Measurements from ENCODE around the gene CREBBP. TPM values are rescaled to one million over a fixed set of nuclear protein-coding genes. Genes with fewer than 3 reads are reported as not detected.
A peak's percentile ranks its signal among the peaks of the same experiment; 100 is the strongest.

Gene CREBBP
- total RNA-seq, 2 donors from 2014 or later: 35.3 to 57.7 TPM

DNA sequence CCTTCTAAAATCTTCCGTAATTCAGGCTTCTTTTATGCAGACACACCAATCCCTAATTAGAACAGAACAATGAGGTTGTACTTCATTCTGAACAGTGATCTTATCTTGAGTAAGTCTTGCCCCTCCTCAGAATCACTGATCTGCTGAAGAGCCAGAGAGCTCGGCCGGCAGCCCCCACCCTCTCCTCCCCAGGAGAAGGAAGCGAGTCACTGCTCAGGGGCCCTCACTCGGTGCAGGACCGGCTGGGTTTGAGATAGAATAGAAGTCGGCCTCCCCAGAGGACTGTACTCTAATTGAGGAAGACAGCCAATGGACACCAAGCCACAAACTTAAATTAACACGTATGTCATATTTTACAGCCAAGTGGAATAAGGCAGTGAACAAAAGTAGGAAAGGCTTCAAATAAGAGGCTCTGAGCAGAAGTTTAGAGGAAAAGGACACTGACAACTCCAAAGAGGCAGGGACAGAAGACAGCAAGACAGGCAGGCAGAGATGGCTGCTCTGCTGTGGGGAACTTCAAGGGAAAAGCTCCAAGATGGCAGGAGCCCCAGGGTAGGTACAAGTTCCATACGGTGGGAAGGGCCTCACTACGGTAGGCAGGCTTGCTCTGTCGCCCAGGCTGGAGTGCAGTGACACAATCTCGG, 18.6 kb downstream of the CREBBP start:
- Histone ChIP-seq H3K36me3 (replicated peaks in 1 of 2; ENCODE audit: insufficient read depth in 1 of 2, low read depth in 2 of 2) (no peaks in the 10 kb centered on the region), H3K4me1 (peaks cover 69% of the 10 kb centered on the region), H3K27me3 (no peaks in the 10 kb centered on the region), H3K4me3 (no peak overlapping the region), H3K27ac (no peak overlapping the region), H3K9me3 (no peaks in the 10 kb centered on the region)
- no peak for TF ChIP-seq POLR2A (IDR thresholded peaks at IDR 0.05)
- WGBS, 2 donors: 65 to 69% methylated on average over 12 of the region's 12 CpGs
- DNase-seq: no peak
- intact Hi-C loops (cut with DNase I): no loop called here
- ATAC-seq: no peak

DNA sequence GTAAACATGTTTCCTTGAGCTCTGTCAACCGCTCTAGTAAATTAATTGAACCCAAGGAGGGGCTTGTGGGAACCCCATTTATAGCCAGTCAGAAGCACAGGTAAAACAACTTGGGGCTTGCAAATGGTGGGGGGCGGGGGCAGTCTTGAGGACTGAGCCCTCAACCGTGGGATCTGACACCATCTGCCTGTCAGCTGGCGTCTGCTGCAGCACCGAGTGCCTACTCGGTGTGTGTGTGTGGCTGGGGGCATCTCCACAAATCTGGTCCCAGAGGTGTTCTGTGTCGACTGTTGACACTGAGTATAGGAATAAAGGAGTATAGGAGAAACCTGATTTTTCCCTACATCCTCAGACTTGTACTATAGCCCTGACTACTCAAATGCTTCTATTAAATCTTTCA, 20.6 kb downstream of the CREBBP start:
- Histone ChIP-seq H3K27me3 (no peaks in the 10 kb centered on the region), H3K27ac (no peak overlapping the region), H3K36me3 (replicated peaks in 1 of 2; ENCODE audit: insufficient read depth in 1 of 2, low read depth in 2 of 2) (no peaks in the 10 kb centered on the region), H3K4me3 (no peak overlapping the region), H3K4me1 (peaks cover 63% of the 10 kb centered on the region), H3K9me3 (no peaks in the 10 kb centered on the region)
- ATAC-seq (no peak), DNase-seq (no peak)
- TF ChIP-seq POLR2A (IDR thresholded peaks at IDR 0.05): no peak
- TF ChIP-seq, protein P1, sequence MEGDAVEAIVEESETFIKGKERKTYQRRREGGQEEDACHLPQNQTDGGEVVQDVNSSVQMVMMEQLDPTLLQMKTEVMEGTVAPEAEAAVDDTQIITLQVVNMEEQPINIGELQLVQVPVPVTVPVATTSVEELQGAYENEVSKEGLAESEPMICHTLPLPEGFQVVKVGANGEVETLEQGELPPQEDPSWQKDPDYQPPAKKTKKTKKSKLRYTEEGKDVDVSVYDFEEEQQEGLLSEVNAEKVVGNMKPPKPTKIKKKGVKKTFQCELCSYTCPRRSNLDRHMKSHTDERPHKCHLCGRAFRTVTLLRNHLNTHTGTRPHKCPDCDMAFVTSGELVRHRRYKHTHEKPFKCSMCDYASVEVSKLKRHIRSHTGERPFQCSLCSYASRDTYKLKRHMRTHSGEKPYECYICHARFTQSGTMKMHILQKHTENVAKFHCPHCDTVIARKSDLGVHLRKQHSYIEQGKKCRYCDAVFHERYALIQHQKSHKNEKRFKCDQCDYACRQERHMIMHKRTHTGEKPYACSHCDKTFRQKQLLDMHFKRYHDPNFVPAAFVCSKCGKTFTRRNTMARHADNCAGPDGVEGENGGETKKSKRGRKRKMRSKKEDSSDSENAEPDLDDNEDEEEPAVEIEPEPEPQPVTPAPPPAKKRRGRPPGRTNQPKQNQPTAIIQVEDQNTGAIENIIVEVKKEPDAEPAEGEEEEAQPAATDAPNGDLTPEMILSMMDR (IDR thresholded peaks at IDR 0.05): no peak
- 73 to 78% methylated on average over 7 of the region's 7 CpGs for WGBS, 2 donors
- intact Hi-C loops (cut with DNase I): no loop called here

DNA sequence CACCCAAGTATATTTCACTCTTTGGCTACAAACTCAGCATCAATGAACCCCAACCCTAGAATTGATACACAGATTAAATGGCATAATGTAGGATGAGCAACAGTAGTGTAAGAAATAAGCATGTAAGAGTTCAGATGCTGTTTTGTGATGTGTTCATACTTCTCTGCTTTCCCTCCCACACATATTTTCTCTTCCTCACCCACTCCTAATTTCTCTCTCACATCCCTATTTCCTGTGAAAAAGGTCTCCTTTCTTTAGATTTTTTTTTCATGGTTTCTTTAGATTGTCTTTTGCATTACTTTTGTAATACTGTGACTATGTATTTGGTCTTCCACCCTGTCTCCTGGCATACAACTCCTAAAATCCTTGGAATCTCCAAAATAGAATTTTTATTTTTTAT, 21.7 kb downstream of the CREBBP start:
- Histone ChIP-seq H3K4me3 (no peak overlapping the region), H3K36me3 (replicated peaks in 1 of 2; ENCODE audit: insufficient read depth in 1 of 2, low read depth in 2 of 2) (no peaks in the 10 kb centered on the region), H3K4me1 (peaks cover 63% of the 10 kb centered on the region), H3K27ac (no peak overlapping the region), H3K27me3 (no peaks in the 10 kb centered on the region), H3K9me3 (no peaks in the 10 kb centered on the region)
- intact Hi-C loops (cut with DNase I): no loop called here
- DNase-seq (no peak), ATAC-seq (no peak)
- no peak for TF ChIP-seq POLR2A (IDR thresholded peaks at IDR 0.05)
- TF ChIP-seq, protein P1 (IDR thresholded peaks at IDR 0.05): no peak

DNA sequence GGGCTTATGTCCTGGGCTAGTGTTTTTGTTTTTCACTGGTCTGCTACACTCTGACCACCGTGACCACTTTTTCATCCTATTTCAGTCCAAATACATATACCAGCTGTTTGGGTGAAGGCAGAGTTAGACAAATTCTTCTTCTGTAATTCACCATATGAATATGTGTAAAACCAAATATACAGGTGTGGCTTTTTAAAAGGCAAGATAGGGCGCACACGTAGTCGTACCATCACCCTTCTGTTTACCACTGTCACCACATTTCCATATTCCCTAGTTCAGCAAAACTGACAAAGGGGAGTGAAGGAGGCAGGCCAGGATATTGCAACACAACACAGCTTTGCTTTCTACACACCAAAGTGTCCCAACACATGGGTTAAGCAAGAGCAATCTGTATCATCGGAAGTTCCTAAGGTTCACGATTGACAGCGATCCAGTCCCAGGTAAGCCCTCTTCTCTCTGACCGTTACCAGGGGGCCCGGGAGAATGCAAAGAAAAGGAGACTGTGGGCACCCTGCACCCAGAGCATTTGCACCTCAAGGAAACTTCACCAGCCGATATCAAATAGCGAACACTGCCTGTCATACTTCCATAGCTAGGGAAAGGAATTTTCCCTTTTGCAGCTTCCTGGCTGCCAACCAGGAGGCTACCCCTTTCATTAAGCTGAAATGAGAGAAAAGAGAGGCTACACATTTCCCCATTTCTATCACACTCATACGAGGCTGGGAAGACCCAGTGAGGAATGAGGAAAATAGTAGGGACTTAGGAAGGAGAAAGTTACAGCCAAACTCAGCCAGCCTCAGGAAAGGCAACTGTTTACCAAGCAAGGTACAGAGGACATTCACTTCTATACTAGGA, 23.1 kb downstream of the CREBBP start:
- Histone ChIP-seq H3K27me3 (no peaks in the 10 kb centered on the region), H3K4me3 (no peak overlapping the region), H3K36me3 (replicated peaks in 1 of 2; ENCODE audit: insufficient read depth in 1 of 2, low read depth in 2 of 2) (no peaks in the 10 kb centered on the region), H3K9me3 (no peaks in the 10 kb centered on the region), H3K4me1 (peaks cover 56% of the 10 kb centered on the region), H3K27ac (peak overlapping the region in 2 of 4 donors; percentile 48 to 59)
- intact Hi-C loops (cut with DNase I): no loop called here
- no peak for TF ChIP-seq POLR2A (IDR thresholded peaks at IDR 0.05)
- TF ChIP-seq, protein P1 (IDR thresholded peaks at IDR 0.05): no peak
- peak; percentile 53 for ATAC-seq
- DNase-seq: peak in 2 of 4 donors; percentile 38 to 67
- 25 to 35% methylated on average over 12 of the region's 12 CpGs for WGBS, 2 donors

DNA sequence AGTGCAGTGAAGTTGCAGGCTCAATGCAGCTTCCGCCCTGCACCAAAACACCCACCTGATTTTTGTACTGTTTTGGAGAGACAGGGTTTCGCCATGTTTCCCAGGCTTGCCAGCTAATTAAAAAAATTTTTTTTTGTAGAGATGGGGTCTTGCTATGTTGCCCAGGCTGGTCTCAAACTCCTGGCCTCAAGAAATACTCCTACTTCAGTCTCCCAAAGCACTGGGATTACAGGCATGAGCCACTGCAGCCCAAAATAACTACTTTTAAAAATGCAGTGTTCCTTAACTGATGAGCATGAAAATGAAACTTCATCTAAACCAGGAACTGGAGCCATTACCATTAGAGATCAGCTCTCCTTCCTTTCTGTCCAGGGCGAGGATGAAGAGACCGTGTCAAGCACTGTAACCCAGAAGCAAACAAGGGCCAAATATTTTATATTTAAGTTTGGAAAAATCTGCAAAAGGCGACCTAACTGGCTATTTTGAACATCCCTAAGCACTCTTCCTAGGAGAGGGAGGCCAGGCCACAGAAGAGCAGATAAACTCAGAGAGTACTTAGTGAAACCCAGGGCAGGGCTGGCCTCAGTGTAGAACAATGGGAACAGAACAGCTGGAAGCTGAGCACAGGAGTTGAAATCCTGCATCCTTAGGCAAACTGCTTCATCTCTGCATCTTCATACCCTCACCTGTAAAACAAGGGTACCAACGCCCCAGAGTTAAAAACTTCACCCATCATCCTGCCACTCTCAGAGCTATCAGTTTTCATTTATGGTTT, 24.0 kb downstream of the CREBBP start:
- TF ChIP-seq POLR2A (IDR thresholded peaks at IDR 0.05): no peak
- TF ChIP-seq, protein P1 (IDR thresholded peaks at IDR 0.05): no peak
- Histone ChIP-seq H3K27ac (peak overlapping the region in 2 of 4 donors; percentile 31 to 59), H3K27me3 (no peaks in the 10 kb centered on the region), H3K9me3 (no peaks in the 10 kb centered on the region), H3K4me3 (no peak overlapping the region), H3K4me1 (peaks cover 49% of the 10 kb centered on the region), H3K36me3 (replicated peaks in 1 of 2; ENCODE audit: insufficient read depth in 1 of 2, low read depth in 2 of 2) (no peaks in the 10 kb centered on the region)
- intact Hi-C loops (cut with DNase I): no loop called here
- WGBS, 2 donors: 74 to 86% methylated on average over 6 of the region's 6 CpGs
- no peak for ATAC-seq
- no peak for DNase-seq
